ENCODE results near the gene ZHX3. TPM values are rescaled to one million over a fixed set of nuclear protein-coding genes. Genes with fewer than 3 reads are reported as not detected.

Gene ZHX3
- total and polyA plus RNA-seq, 4 donors = 3.2 to 30.0 (median 8.0) TPM

- Histone ChIP-seq H3K9me3 (ENCODE audit: control insufficient read depth in 4 of 4, low read length in 3 of 4) (no peaks in the 10 kb centered on the region), H3K4me1 (ENCODE audit: control insufficient read depth in 4 of 4, insufficient read depth in 4 of 4, low read length in 3 of 4) (no peaks in the 10 kb centered on the region), H3K4me3 (ENCODE audit: low read depth in 1 of 3, low read length in 3 of 3) (no peak overlapping the region), H3K27ac (ENCODE audit: low read depth in 1 of 2, low read length in 2 of 2) (no peak overlapping the region), H3K36me3 (ENCODE audit: control insufficient read depth in 4 of 4, insufficient read depth in 3 of 4, low read depth in 1 of 4, low read length in 3 of 4) (peaks cover 0 to 6% (median under 1%) of the 10 kb centered on the region in 4 donors), H3K9ac (ENCODE audit: low read depth in 1 of 2, low read length in 2 of 2) (no peak overlapping the region), H3K27me3 (ENCODE audit: control insufficient read depth in 4 of 4, insufficient read depth in 4 of 4, low read length in 3 of 4) (no peaks in the 10 kb centered on the region)
- no peak for DNase-seq (ENCODE audit: low spot score)
- TF ChIP-seq, protein P1, sequence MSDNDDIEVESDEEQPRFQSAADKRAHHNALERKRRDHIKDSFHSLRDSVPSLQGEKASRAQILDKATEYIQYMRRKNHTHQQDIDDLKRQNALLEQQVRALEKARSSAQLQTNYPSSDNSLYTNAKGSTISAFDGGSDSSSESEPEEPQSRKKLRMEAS (IDR thresholded peaks at IDR 0.05) = no peak
- TF ChIP-seq, protein P2, sequence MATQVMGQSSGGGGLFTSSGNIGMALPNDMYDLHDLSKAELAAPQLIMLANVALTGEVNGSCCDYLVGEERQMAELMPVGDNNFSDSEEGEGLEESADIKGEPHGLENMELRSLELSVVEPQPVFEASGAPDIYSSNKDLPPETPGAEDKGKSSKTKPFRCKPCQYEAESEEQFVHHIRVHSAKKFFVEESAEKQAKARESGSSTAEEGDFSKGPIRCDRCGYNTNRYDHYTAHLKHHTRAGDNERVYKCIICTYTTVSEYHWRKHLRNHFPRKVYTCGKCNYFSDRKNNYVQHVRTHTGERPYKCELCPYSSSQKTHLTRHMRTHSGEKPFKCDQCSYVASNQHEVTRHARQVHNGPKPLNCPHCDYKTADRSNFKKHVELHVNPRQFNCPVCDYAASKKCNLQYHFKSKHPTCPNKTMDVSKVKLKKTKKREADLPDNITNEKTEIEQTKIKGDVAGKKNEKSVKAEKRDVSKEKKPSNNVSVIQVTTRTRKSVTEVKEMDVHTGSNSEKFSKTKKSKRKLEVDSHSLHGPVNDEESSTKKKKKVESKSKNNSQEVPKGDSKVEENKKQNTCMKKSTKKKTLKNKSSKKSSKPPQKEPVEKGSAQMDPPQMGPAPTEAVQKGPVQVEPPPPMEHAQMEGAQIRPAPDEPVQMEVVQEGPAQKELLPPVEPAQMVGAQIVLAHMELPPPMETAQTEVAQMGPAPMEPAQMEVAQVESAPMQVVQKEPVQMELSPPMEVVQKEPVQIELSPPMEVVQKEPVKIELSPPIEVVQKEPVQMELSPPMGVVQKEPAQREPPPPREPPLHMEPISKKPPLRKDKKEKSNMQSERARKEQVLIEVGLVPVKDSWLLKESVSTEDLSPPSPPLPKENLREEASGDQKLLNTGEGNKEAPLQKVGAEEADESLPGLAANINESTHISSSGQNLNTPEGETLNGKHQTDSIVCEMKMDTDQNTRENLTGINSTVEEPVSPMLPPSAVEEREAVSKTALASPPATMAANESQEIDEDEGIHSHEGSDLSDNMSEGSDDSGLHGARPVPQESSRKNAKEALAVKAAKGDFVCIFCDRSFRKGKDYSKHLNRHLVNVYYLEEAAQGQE (IDR thresholded peaks at IDR 0.05) = no peak
- no peak for TF ChIP-seq FOXA2 (IDR thresholded peaks at IDR 0.05)
These were observed 56.3 kb downstream of the ZHX3 start for GRCh38 chr20:41261260-41261659.

DNA sequence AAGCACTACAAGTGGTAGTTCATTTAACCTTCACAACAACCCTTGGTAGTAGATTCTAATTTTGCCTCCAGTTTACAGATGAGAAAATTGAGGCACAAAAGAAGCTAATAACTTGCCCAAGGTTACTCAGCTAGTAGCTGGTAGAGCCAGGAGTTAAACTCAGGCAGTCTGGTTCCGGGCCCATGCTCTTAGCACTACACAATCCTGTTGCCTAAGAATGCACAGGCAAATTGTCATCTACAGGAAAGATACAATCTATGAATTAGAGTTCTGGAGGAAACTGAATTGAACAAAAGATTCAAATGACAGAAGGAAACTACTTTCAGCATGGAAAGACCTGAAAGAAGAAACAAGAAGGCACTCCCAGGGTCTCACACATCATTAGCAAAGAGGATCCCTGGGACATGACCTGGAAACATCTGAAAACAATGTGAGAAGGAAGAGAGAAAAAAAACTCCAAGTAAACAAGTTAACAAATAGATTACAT is 56.8 kb downstream of the ZHX3 start:
- no peak for DNase-seq (ENCODE audit: low spot score)
- no peak overlapping the region for H3K4me3 ChIP-seq (ENCODE audit: low read depth in 1 of 3, low read length in 3 of 3)
- no peak overlapping the region for H3K9ac ChIP-seq (ENCODE audit: low read depth in 1 of 2, low read length in 2 of 2)
- H3K27ac ChIP-seq (ENCODE audit: low read depth in 1 of 2, low read length in 2 of 2) = no peak overlapping the region
- WGBS = 90% methylated on average over 1 of the region's 1 CpG
- H3K36me3 ChIP-seq (ENCODE audit: control insufficient read depth in 4 of 4, insufficient read depth in 3 of 4, low read depth in 1 of 4, low read length in 3 of 4) = peaks cover 0 to 2% (median under 1%) of the 10 kb centered on the region in 4 donors
- no peaks in the 10 kb centered on the region for H3K9me3 ChIP-seq (ENCODE audit: control insufficient read depth in 4 of 4, low read length in 3 of 4)
- no peaks in the 10 kb centered on the region for H3K4me1 ChIP-seq (ENCODE audit: control insufficient read depth in 4 of 4, insufficient read depth in 4 of 4, low read length in 3 of 4)
- no peaks in the 10 kb centered on the region for H3K27me3 ChIP-seq (ENCODE audit: control insufficient read depth in 4 of 4, insufficient read depth in 4 of 4, low read length in 3 of 4)
- no peak for TF ChIP-seq JUND (IDR thresholded peaks at IDR 0.05)
- no peak for TF ChIP-seq FOXA2 (IDR thresholded peaks at IDR 0.05)
- TF ChIP-seq, protein P2 (IDR thresholded peaks at IDR 0.05) = no peak
- no peak for TF ChIP-seq CTCF (IDR thresholded peaks at IDR 0.05; ENCODE audit: low read depth, low read length, missing input control)
- no peak for TF ChIP-seq HNF4G (IDR thresholded peaks at IDR 0.05)
- TF ChIP-seq TAF1 (conservative IDR thresholded peaks at IDR 0.05) = no peak
- no peak for TF ChIP-seq FOXA1 (IDR thresholded peaks at IDR 0.05)

All from liver (tissue), 9 donors.